GM13976 (cell line): ENCODE data around the gene PLD2.

Source experiments
- DNase-seq: peaks from one replicate; pipeline ENCODE4 v3.0.0; 2012; ENCODE audit warnings: low spot score
- in situ Hi-C: fragments of 300-500 bp; cut with MboI; formaldehyde crosslinking; loops from one replicate; pipeline ENCODE4 v1.12.0; 2022; ENCODE audit warnings: low sequenced_read_pairs, mixed read lengths, inconsistent platforms; ENCODE audit not compliant: unreplicated experiment
- TF ChIP-seq, protein P1 (sequence below): IDR thresholded peaks from 2 replicates; pipeline ENCODE4 v1.5.1; 2012; ENCODE audit warnings: borderline replicate concordance, mild to moderate bottlenecking; ENCODE audit not compliant: insufficient read depth; ENCODE audit errors: extremely low read depth, missing control alignments, control extremely low read depth

PLD2 gene

DNA sequence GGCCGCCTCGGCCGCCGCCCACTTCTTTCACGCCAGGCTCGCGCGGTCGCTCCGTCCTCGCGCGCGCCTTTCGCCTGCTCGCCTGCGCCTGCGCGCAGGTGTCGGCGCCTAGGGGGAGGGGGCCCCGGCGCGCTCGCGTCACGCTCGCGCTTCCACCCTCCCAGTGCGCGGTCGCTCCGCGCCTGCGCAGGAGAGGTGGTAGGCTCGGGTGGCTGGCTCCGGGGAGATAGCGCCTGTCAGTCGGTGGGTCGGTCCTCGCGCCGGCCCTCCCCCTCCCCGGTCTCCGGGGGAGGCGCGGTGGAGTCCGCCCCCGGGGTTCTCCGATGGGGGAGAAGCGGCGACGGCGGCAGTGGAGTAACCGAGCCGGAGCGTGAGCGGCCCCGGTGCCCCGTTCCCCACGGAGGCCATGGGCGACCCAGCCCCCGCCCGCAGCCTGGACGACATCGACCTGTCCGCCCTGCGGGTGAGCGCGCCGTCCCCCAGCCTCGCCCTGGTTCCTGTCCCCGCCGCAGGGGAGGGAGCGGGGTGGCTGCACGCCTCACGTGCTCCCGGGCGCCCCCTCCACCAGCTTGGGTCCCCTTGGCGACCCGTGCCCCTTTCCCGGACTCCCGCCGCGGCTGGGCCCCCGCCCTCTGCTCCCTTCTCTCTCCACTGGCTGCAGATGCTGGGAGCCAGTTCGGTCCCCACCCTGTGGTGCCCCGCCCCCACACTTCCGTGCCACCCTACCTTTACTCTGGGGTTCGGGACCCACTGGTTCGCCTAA, 26.4 kb downstream of the PLD2 start, which contains the start of gene MINK1:
Gene MINK1 (plus strand): TSS at position 163 of the 763 bp plus-strand sequence. CDS start 244 bp downstream, at position 407.
- in situ Hi-C loops = no loop called here
- DNase-seq = peak; percentile 100
- TF ChIP-seq, protein P1, sequence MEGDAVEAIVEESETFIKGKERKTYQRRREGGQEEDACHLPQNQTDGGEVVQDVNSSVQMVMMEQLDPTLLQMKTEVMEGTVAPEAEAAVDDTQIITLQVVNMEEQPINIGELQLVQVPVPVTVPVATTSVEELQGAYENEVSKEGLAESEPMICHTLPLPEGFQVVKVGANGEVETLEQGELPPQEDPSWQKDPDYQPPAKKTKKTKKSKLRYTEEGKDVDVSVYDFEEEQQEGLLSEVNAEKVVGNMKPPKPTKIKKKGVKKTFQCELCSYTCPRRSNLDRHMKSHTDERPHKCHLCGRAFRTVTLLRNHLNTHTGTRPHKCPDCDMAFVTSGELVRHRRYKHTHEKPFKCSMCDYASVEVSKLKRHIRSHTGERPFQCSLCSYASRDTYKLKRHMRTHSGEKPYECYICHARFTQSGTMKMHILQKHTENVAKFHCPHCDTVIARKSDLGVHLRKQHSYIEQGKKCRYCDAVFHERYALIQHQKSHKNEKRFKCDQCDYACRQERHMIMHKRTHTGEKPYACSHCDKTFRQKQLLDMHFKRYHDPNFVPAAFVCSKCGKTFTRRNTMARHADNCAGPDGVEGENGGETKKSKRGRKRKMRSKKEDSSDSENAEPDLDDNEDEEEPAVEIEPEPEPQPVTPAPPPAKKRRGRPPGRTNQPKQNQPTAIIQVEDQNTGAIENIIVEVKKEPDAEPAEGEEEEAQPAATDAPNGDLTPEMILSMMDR = no peak

DNA sequence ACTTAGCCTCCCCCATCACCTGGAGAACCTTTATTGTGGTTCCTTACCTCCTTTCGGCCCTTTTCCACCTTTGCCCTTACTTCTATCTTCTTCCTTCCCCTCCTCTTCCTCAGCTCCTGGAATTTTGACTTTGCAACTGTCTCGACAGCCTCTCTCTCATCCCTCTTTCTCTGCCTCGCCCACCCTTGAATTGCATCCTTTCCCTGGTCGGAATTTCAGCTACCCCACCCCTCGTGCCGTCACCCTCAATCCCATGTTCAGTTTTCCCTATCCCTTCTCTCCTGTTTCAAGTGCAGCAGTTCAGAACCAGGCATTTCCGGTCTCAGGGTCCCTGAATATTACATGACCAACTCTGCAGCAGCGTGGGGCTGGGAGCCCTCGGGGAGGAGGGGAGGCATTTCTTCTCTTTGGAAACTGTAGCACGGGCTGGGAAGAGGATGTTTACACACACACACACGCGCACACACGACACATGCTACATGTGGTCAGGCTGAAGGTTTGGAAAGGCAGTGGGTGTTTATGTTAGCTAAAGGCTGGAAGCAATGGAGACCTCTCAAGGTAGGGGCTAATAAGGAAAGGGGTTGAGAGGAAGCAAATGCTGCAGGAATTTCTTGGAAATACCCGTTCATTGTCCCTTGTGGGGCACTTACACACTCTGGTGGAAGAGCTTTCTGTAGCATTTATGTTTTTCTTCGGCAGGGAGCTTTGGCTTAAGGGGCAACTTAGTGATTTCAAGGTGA, 27.2 kb downstream of the PLD2 start:
- DNase-seq = no peak
- in situ Hi-C loops = no loop called here
- TF ChIP-seq, protein P1 = no peak

DNA sequence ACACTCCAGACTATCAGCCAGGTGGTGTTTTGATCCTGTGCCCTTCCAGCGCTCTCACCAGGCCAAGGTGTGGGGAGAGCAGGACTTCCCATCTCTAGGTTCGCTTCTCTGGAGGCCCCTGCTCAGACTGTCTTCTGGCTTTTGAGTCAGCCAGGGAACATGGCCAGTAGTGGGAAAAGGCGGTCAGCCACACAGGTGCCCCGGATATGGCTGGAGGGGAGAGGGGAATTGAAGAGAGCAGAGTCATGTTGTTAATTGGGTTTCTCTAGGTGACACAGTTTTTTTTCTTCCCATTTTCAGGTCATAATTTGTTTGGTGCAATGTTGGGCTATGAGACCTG, 27.7 kb downstream of the PLD2 start:
- DNase-seq = no peak
- in situ Hi-C loops = no loop called here
- TF ChIP-seq, protein P1 = no peak

DNA sequence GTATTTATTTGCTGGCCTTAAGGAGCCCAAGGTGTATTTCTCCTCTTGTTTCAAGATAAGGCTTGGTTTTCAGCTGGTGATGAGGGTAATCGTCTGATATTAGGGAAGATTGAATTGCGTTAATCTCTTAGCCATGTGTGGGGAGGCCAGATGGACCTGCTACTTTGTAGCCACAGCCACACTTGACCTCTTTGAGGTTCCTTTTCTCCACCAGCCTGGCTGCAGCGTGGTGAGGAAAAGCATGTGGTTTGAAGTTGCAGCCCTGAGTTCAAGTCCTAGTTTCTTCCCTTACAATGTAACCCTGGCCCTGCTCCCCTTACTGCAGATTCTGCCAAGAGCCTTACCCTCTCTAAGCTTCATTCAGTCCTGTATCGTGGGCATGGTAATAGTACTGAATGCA, 29.3 kb downstream of the PLD2 start:
- in situ Hi-C loops = no loop called here
- TF ChIP-seq, protein P1 = no peak
- DNase-seq = no peak

DNA sequence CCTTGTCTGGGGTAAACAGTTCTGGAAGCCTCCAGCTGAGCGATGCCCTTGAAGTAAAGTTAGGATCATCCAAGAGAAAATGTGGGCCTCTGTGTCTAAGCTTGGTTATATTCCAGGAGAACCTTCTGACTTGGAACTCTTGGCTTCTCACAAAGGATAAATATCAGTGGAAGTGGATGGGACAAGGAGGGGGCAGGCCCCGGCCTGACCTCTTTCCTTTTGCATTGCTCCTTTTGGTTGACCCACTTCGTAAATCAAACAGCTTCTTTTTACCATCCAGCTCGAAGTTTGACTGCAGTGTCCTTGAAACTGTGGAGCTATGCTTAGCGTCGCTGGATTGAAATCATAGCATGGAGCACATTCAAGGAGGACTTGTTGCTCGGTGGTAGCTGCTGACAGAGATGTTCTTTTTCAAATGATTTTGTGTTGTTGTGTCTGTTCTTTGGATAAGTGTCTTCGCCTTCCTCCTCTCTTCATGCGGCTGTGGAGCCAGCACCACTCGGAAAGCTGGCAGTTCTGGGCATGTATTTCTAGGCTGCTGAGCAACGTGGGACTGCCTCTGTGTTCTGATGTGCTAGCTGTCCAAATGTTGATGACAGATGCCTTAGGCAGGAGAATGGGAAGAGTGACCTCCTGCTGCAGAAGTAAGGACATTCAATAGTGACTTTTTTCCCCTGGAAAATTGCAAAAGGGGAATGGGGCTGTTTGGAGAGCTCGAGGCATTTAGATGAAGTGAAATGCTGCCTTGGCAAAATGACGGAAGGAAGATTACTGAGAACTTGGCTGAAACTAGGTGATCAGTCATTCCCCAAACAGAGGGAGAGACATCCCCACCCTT, 30.7 kb downstream of the PLD2 start:
- in situ Hi-C loops = no loop called here
- TF ChIP-seq, protein P1 = no peak
- DNase-seq = no peak

DNA sequence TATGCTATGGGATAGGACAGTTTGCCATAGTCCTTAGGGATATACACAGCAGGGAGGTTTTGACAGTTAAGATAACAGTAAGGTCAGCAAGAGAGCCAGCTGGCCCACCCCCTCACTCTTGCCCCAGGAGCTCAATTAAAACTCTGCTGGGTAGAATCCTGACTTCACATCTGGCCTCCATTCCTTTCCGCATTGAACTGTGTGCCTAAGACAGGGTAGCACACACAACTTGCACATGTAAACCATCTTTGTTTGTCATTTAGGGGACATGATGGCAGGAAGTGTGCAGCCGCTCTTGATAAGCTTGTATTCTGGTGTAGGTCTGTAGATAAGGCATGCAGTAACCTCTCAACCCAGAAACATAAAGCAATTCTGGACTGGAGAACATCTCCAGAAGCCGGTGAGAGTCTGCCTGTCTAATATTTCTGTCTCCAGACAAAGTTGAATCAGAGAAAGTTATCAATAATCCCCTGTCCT, 31.4 kb downstream of the PLD2 start:
- TF ChIP-seq, protein P1 = no peak
- in situ Hi-C loops = no loop called here

More for the DNA sequence above, 31.4 kb downstream of the PLD2 start:
- DNase-seq = no peak
